ENCODE data around the gene GABRE.

The GABRE gene

DNA sequence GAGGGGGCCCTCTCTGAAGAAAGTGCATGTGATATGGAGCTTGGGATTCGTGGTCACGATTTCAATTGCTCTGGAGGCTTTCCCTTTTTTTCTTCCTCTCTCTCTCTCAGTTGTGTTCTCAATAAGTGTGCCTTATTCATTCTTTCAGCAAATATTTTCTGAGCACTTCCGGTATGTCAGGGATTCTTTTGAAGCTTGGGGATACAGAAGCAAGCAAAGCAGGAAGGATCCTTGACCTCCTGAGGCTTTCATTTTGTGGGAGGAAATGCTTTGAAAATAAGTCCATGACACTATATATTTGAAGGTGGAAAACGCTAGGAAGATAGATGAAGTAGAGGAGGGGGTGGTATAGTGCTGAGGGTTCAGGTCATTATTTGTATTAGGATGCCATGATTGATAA, 12.6 kb upstream of the GABRE start:
- H3K4me3 ChIP-seq (ENCODE audit: low read depth, low read length): no peak overlapping the region
- no peak for TF ChIP-seq CTCF (IDR thresholded peaks at IDR 0.05; ENCODE audit: low read depth, low read length)

DNA sequence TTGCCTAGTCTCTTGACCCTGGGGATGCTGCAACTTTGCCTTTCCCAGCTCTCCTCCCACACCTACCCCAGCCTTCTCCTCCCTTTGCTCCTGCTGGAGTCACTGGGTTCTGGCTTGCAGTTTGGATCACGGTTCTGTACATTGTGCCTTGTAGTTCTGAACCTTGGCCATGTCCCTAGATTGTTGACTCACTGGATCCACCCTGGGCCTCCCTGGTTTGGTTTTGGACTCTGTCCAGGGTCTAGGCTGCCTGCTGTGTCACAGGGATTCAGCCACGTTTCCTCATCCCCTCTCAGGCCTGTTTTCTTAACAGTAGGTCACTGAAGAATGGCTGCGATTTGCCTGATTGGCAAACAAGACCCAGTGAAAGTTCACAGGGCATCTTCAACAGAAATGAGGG, 11.5 kb upstream of the GABRE start:
- H3K4me3 ChIP-seq (ENCODE audit: low read depth, low read length): no peak overlapping the region
- TF ChIP-seq CTCF (IDR thresholded peaks at IDR 0.05; ENCODE audit: low read depth, low read length): no peak

GRCh38 chrX:151985531-151985930, 11.1 kb upstream of the GABRE start:
- no peak for TF ChIP-seq CTCF (IDR thresholded peaks at IDR 0.05; ENCODE audit: low read depth, low read length)
- no peak overlapping the region for H3K4me3 ChIP-seq (ENCODE audit: low read depth, low read length)

DNA sequence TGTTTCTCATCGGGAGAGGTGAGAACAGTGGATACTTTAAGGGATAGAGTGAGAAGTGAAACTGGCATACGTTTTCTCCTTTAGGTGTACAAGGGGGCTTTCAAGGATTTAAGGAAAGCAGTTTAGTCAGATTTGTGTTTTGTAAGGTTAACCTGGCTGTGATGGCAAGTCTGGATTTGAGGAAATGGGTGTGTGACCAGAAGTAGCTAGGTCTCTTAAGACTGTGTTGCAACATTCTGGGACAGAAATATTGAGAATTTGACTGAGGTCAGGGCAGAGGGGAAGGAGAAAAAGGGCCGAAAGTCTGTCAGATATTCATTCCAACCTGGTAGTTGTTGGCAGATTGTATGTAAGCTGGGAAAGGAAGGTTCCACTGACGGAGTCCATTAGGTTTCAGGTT, 10.4 kb upstream of the GABRE start:
- H3K4me3 ChIP-seq (ENCODE audit: low read depth, low read length): no peak overlapping the region
- no peak for TF ChIP-seq CTCF (IDR thresholded peaks at IDR 0.05; ENCODE audit: low read depth, low read length)

DNA sequence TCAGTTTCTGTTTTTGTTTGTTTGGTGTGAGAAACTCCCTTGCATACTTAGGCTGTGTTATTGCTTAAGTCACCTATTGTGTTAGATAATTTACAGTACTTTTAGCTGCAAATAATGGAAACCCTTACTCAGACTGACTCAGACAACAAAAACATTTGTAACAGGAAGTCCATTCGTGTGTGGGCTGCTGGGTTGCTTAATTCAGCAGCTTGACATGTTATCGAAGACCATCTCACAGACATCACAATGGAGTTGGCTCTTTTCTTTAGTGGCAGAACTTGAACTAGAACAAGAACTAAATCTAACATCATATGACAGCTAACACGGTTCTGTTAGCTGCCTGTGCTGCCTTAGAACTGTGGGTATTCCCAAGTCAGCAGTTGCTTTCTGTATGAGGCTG, 9.9 kb upstream of the GABRE start:
- TF ChIP-seq CTCF (IDR thresholded peaks at IDR 0.05; ENCODE audit: low read depth, low read length): no peak
- H3K4me3 ChIP-seq (ENCODE audit: low read depth, low read length): no peak overlapping the region

GRCh38 chrX:151983186-151983585, 8.7 kb upstream of the GABRE start:
- TF ChIP-seq CTCF (IDR thresholded peaks at IDR 0.05; ENCODE audit: low read depth, low read length): no peak
- no peak overlapping the region for H3K4me3 ChIP-seq (ENCODE audit: low read depth, low read length)

DNA sequence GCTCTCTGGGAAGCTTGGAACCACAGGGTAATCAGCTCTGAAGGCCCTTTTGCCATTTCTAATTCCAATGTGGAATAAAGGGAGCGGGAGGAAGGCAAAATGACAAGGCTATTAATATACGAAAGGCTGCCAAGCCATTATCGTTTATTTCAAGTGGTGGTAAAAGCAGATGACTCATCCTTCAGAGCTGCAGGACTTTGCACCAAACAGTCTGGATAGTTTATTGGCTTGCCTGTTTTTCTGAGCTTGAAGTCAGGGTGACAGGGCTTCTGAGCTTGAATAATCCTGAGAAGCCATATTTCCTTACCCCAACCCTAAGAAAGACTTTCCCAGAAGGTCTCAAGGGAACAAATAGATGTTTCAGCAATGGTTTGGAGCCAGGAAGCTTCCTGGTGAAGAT, 7.7 kb upstream of the GABRE start:
- no peak for TF ChIP-seq CTCF (IDR thresholded peaks at IDR 0.05; ENCODE audit: low read depth, low read length)
- H3K4me3 ChIP-seq (ENCODE audit: low read depth, low read length): no peak overlapping the region
